DLD1 (cell line): Measurements from ENCODE around the gene TMEM203.

Experiments used
- in situ Hi-C: cut with HindIII; loops from 2 replicates; pipeline ENCODE4 v1.10.0; 2017; ENCODE audit warnings: low sequenced_read_pairs

Gene TMEM203

DNA sequence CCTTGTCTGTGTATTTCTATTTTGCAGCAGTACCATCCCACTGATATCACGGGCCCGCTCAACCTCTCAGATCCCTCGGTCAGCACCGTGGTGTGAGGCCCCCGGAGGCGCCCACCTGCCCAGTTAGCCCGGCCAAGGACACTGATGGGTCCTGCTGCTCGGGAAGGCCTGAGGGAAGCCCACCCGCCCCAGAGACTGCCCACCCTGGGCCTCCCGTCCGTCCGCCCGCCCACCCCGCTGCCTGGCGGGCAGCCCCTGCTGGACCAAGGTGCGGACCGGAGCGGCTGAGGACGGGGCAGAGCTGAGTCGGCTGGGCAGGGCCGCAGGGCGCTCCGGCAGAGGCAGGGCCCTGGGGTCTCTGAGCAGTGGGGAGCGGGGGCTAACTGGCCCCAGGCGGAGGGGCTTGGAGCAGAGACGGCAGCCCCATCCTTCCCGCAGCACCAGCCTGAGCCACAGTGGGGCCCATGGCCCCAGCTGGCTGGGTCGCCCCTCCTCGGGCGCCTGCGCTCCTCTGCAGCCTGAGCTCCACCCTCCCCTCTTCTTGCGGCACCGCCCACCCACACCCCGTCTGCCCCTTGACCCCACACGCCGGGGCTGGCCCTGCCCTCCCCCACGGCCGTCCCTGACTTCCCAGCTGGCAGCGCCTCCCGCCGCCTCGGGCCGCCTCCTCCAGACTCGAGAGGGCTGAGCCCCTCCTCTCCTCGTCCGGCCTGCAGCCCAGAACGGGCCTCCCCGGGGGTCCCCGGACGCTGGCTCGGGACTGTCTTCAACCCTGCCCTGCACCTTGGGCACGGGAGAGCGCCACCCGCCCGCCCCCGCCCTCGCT, 37.5 kb downstream of the TMEM203 start:
- in situ Hi-C loops: loop anchor here (25.0 kb wide), 1 partner anchor 356 kb away; the partner anchor contains the start of gene RABL6

DNA sequence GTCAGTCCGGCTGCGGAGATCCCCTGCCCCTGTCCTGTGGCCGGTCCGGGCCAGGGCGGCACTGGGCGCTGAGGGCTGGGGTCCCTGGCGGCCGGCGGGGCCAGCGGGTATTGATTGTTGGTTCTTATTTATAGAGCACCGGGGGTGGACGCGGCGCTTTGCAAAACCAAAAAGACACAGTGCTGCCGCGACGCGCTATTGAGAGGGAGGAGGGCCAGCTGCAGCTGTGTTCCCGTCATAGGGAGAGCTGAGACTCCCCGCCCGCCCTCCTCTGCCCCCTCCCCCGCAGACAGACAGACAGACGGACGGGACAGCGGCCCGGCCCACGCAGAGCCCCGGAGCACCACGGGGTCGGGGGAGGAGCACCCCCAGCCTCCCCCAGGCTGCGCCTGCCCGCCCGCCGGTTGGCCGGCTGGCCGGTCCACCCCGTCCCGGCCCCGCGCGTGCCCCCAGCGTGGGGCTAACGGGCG, 38.1 kb downstream of the TMEM203 start:
- in situ Hi-C loops: loop anchor here (25.0 kb wide), 1 partner anchor 355 kb away; the partner anchor contains the start of gene RABL6

DNA sequence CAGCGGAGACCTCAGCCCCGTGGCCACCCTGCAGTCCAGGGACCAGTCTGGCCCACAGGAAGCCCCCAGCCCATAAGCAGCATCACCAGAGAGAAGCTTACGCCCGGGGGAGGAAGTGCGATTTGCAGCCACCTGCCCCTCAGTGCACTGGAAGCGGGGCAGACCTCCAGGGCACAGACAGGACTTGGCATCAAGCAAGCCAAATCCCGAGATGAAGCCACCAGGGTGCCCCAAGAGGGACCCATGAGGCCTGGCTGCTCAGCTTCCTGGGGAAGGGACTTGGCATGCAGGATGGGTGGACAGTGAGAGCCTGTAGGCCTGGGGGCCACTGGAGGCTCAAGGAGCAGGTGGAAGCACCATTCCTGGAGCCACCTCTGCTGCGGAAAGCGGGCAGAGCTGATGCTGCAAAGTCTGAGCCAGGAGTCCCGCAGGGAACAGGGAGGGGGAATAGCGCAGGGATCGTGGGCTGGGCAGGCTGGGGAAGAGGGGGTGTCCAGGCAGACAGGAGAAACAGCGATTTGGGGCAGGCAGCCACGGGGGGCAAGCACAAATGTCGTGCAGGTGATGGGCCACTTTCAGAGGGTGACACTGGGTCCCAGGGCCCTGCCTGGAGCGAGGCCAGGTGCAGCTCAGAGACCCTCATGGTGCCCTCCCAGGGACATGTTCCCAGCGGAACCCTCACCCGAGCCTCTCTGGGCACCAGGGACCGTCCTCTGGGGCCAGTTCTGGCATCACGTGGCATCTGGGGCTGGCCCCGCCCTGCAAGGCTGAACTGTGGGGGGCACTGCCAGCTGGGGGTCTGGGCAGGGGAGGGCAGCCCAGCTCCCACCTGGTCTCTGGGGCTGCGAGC, 38.8 kb downstream of the TMEM203 start:
- in situ Hi-C loops: loop anchor here (25.0 kb wide), 1 partner anchor 354 kb away; the partner anchor contains the start of gene RABL6

DNA sequence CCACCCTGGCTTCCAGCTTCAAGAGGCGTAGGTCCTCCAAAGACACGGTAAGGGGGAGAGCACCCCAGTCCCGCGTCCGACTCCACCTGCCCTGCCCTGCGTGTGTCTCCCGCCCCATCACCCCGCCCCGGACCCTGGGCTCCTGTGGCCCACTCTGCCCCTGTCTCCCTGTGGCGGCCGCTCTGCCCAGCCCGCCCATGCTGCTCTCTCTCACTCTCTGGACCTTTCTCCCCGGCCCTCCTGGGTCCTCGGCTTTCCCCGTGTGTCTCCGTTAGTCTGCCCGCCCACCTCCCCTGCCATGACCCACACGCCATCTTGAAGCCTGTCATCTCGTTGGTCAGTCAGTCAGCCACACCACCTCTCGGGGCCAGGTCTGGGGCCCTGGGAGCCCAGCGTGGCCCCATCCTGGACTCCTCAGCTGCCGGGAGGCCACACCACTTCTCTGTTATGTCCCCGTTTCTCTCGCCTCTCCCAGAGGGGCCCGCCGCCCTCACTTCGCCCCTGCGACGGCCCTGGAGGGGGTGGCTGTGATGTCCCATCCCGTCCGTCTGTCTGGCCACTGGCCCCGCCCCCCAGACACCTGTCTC, 40.1 kb downstream of the TMEM203 start:
- in situ Hi-C loops: loop anchor here (25.0 kb wide), 1 partner anchor 353 kb away; the partner anchor contains the start of gene RABL6

DNA sequence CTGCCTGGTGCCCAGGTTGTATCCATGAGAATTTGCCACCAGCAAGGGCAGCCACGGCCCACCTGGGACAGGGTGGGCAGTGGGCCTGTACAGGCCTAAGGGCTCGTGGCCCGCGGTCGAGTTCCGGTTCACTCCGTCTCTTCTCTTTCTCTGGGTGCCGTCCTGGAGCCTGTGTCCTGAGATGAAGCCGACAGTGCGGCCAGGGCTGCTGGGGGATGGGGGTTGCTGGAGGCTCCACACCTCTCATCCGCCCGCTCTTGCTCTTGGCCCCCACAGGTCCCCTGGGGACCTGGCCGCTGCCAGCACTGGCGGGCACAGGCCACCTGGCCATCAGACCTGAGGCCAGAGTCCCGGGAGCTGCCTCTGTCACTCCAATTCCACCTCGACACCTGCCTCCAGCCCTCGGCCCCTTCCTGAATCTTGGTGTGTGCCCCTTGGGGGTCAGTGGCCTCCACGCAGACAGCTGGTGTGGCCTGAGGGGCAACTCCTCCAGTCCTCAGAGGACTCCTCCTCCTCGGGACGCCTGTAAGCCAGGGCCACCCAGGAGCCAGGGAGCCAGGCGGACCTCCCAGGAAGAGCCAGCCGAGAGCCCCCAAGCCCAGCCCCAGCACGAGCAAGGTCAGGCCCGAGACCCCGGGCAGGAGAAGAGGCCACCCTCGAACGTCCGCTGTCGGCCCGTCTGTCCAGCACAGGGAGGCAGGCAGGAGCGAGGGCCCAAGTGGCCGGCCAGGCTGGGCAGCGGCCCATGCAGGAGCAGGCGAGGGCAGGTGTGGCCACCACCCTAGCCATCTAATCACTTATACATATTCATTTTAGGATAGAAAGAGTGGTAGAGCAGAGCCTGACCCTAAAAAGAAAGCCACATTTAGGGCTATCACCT, 40.8 kb downstream of the TMEM203 start:
- in situ Hi-C loops: loop anchor here (25.0 kb wide), 1 partner anchor 352 kb away; the partner anchor contains the start of gene RABL6

DNA sequence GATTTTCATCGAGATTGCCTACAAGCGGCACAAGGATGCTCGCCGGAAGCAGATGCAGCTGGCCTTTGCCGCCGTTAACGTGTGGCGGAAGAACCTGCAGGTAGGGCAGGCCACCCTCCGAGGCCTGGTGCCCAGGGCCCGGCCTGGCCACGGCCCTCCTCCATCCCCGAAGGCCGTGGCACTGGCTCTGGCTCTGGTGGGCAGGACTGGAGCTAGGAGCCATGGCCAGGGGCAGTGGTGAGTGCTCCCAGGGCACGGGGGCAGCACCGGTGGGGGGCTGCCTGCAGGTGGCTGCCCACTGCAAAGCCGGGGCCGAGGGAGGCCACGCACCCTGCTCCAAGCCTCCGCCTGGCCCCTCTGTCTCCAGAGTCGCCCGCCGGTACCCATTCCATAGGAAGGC, 41.6 kb downstream of the TMEM203 start:
- in situ Hi-C loops: loop anchor here (25.0 kb wide), 1 partner anchor 352 kb away; the partner anchor contains the start of gene RABL6

DNA sequence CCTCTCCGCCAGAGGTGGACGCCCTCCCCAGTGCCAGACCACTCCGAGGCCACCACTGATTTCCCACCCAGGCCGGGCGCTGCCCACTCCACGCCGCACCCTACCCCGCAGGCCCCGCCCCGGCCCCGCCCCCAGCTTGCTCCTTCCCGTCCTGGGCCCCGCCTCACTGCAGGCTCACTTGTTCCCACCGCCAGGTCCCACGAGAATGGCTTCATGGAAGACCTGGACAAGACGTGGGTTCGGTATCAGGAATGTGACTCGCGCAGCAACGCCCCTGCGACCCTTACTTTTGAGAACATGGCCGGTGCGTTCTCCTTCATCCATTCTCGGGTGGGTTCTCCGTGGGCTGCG, 42.1 kb downstream of the TMEM203 start:
- in situ Hi-C loops: loop anchor here (25.0 kb wide), 1 partner anchor 351 kb away; the partner anchor contains the start of gene RABL6

DNA sequence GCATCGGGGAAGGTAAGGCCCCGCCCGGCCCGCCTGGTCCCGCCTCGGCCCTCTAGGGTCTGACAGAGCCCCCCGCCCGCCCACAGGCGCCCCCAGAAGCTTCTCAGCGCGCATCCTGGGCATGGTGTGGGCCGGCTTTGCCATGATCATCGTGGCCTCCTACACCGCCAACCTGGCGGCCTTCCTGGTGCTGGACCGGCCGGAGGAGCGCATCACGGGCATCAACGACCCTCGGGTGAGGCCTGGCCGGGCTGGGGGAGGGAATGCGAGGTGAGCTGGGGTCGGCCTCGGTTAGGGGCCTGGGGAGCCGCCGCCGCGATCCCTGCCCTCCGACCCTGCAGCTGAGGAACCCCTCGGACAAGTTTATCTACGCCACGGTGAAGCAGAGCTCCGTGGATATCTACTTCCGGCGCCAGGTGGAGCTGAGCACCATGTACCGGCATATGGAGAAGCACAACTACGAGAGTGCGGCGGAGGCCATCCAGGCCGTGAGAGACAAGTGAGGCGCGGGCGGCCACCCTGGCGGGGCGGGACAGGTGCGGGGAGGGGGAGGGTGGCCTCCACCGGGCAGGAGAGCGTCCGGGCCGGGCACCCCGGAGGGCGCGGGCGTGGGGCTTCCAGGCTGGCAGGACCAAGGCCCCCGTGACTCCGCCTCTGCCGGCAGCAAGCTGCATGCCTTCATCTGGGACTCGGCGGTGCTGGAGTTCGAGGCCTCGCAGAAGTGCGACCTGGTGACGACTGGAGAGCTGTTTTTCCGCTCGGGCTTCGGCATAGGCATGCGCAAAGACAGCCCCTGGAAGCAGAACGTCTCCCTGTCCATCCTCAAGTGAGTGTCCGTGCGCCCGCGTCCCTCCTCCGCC, 42.7 kb downstream of the TMEM203 start:
- in situ Hi-C loops: loop anchor here (25.0 kb wide), 1 partner anchor 350 kb away; the partner anchor contains the start of gene RABL6

DNA sequence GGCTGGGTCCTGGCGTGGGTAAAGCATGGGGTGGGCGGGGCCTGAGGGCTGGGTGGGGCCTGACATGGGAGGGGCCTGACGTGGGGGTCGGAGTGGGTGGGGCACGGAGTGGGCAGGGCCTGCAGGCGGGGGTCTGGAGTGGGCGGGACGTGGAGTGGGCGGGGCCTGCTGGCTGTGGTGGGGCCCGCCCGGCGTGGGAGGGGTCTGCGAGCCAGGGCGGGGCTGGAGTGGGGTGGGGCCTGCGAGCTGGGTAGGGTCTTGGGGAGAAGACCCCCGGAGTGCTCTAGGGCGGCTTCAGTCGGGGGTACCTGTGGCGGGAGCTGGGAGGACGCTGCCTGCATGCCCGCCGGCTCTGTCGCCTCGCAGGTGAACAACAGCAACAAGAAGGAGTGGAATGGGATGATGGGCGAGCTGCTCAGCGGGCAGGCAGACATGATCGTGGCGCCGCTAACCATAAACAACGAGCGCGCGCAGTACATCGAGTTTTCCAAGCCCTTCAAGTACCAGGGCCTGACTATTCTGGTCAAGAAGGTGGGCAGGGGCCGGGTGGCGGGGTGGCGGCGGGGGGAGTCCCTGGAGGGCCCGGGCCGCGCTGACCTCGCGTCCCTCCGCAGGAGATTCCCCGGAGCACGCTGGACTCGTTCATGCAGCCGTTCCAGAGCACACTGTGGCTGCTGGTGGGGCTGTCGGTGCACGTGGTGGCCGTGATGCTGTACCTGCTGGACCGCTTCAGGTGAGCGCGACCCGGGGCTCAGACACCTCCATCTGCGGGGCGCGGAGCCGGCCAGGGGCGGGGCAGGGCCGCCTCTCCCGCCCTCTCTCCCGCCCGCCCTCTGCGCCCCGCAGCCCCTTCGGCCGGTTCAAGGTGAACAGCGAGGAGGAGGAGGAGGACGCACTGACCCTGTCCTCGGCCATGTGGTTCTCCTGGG, 43.6 kb downstream of the TMEM203 start:
- in situ Hi-C loops: loop anchor here (25.0 kb wide), 1 partner anchor 350 kb away; the partner anchor contains the start of gene RABL6

DNA sequence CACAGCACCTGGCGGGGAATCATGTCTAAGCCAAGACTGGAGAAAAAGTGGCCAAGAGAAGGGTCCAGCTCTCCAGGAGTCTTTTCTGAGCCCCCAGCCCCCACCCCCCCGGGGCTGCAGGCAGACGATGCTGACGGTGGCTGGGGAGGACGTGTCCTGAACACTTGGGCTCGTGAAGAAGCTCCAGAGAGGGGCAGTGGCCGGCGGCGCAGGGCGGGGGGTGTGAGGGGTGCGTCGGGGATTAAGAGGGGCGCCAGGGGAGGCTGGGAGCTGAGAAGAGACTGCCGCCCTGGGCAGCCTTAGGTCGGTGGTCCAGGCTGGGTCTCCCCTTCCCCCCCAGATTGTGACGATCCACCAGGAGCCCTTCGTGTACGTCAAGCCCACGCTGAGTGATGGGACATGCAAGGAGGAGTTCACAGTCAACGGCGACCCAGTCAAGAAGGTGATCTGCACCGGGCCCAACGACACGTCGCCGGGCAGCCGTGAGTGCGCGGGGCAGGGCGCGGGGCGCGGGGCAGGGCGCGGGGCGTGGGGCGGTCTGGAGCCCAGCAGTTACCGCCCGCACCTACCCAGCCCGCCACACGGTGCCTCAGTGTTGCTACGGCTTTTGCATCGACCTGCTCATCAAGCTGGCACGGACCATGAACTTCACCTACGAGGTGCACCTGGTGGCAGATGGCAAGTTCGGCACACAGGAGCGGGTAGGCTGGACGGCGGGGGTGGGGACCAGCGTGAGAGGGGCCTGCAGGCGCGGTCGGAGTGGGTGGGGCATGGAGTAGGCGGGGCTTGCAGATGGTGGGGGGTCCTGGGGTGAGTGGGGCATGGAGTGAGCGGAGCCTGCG, 44.5 kb downstream of the TMEM203 start:
- in situ Hi-C loops: loop anchor here (25.0 kb wide), 1 partner anchor 349 kb away; the partner anchor contains the start of gene RABL6

DNA sequence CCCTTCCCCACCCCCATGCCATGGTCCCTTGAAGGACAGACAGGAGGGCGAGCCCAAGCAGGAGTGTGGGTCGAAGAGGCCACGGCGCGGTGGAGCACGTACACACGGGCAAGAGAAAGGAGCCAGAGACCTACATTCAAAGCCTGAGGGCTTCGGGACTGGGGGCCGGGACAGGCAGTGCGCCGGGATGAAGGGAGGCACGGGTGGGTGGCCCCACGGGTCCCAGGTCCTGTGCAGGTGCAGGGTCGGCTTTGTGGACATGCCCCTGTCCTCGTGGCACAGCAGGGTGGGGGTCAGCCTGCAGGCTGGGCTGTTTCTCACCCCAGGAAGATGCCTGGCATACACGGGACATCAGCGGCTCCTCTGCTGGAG, 45.4 kb downstream of the TMEM203 start:
- in situ Hi-C loops: loop anchor here (25.0 kb wide), 1 partner anchor 348 kb away; the partner anchor contains the start of gene RABL6

DNA sequence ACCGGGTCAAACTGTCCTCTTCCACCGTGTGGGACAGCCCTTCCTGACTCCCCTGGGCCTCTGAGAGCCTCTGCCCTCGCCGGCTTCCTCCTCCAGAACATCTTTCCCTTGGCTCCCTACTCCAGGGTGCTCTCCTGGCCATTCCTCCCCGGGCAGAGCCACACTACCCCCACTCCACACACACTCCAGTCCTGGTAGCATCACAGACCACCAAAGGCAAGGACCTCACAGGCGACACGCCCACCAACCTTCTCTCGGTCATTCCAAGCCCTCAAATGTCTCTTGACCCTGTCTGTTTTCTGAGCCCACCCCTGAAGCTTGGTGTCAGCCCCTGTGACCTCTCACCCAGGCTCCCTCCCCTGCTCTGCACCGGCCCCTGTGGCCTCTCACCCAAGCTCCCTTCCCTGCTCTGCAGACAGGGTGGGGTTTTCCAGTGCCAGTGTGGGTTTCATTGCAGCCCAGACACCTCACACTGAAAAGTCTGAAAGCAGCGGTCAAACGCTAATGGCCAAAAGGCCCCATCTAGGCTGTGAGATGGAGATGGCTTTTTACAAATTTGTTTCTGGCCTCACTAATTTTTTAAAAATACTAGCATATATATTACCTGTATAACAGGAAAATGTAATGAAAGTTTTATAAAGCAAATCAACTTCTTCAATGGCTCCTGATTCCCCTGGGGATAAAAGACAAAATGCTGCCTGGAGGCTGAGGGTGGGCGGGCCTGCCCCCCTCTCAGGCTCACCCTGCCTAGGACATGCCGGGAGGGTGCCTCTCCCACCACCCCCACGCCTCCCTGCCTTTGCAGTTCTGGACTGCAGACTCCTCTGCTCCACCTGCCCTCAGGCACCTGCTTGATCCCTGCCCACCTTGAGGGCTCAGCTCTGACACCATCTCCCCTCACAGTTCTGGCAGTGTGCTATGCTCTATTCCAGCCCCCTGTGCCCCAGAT, 46.1 kb downstream of the TMEM203 start:
- in situ Hi-C loops: loop anchor here (25.0 kb wide), 1 partner anchor 347 kb away; the partner anchor contains the start of gene RABL6

DNA sequence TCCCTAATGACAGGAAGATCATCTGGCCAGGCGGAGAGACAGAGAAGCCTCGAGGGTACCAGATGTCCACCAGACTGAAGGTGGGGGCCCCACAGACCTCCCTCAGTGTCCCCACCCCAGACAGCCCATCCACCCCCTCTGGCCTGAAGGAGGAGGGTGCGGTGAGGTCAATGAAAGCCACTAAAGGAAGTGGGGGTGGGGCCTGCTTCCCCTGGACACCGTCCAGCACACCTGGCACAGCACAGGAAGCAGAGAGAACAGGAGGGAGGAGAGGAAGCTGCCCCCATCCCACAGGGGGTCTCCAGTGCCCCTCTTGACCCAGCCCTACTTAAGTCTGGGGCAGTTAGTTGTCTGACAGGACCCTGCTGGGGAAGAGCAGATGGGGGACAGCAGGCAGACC, 46.8 kb downstream of the TMEM203 start:
- in situ Hi-C loops: loop anchor here (25.0 kb wide), 1 partner anchor 346 kb away; the partner anchor contains the start of gene RABL6

DNA sequence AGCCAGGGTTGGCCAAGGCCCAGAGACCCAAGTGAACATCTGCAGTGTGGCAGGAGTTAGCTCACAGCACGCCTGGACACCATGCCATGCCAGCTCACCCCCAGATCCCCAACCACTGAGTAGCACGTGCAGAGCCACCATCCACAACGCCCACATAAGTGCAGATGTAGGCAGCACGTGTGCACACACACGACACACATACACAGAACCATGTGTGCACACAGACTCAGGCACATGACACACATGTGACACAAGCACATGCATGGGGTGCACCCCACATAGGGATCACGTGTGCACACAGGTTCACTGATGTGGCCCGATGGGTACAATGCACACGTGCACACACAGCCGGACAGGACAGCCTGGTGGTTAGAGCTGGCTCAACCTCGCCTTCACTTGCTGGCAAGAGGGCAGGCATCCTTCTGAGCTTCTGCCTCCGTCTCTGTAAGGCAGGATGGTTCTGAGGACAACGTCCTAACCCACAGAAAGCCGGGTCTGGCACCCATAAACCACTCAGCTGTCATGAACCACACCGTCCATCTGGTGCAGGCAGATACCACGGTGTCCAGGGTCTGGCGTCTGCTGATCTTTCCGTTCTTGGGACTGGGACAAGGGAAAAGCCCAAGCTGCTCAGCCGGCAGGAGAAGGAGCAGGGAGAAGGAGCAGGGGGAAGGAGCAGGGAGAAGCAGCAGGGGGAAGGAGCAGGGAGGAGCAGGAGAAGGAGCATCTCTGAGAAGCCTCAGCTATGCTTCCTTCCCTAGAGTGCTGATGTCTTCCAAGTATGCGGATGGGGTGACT, 47.6 kb downstream of the TMEM203 start:
- in situ Hi-C loops: loop anchor here (25.0 kb wide), 1 partner anchor 346 kb away; the partner anchor contains the start of gene RABL6
